Measurements from ENCODE around the gene RALGAPA1.

RALGAPA1 gene

GRCh38 chr14:35678403-35679028 is 130.6 kb downstream of the RALGAPA1 start:
- Histone ChIP-seq H3K27ac (ENCODE audit: low read depth, low read length) (no peak overlapping the region), H3K27me3 (ENCODE audit: insufficient read depth, low read length) (no peaks in the 10 kb centered on the region)

GRCh38 chr14:35669782-35670181 is 139.3 kb downstream of the RALGAPA1 start:
- Histone ChIP-seq H2AFZ (ENCODE audit: low read length, unreplicated experiment) (no peak overlapping the region), H3K27ac (ENCODE audit: low read depth, low read length) (peak overlapping the region; percentile 7; the same call in 1 of the 2 replicates), H3K27me3 (ENCODE audit: insufficient read depth, low read length) (no peaks in the 10 kb centered on the region), H3K79me2 (ENCODE audit: control insufficient read depth, insufficient read depth, low read length, unreplicated experiment) (no peaks in the 10 kb centered on the region), H3K4me1 (ENCODE audit: control insufficient read depth, insufficient read depth, low read length, unreplicated experiment) (peaks cover 20% of the 10 kb centered on the region), H3K4me3 (ENCODE audit: low read depth, low read length) (no peak overlapping the region), H3K36me3 (ENCODE audit: insufficient read depth, low read length) (no peaks in the 10 kb centered on the region; the same call in 1 of the 2 replicates)

More at GRCh38 chr14:35678403-35679028, 130.6 kb downstream of the RALGAPA1 start:
- H3K4me3 ChIP-seq (ENCODE audit: low read depth, low read length) = no peak overlapping the region
- H3K79me2 ChIP-seq (ENCODE audit: control insufficient read depth, insufficient read depth, low read length, unreplicated experiment) = no peaks in the 10 kb centered on the region
- H2AFZ ChIP-seq (ENCODE audit: low read length, unreplicated experiment) = no peak overlapping the region
- H3K36me3 ChIP-seq (ENCODE audit: insufficient read depth, low read length) = peaks cover 12% of the 10 kb centered on the region
- H3K4me1 ChIP-seq (ENCODE audit: control insufficient read depth, insufficient read depth, low read length, unreplicated experiment) = no peaks in the 10 kb centered on the region

- no peaks in the 10 kb centered on the region for H3K36me3 ChIP-seq (ENCODE audit: insufficient read depth, low read length)
- peaks cover 16% of the 10 kb centered on the region for H3K4me1 ChIP-seq (ENCODE audit: control insufficient read depth, insufficient read depth, low read length, unreplicated experiment)
- H3K4me3 ChIP-seq (ENCODE audit: low read depth, low read length) = no peak overlapping the region
- no peaks in the 10 kb centered on the region for H3K27me3 ChIP-seq (ENCODE audit: insufficient read depth, low read length)
- no peak overlapping the region for H2AFZ ChIP-seq (ENCODE audit: low read length, unreplicated experiment)
- no peaks in the 10 kb centered on the region for H3K79me2 ChIP-seq (ENCODE audit: control insufficient read depth, insufficient read depth, low read length, unreplicated experiment)
- no peak overlapping the region for H3K27ac ChIP-seq (ENCODE audit: low read depth, low read length)
Observed at GRCh38 chr14:35666429-35667043, 142.6 kb downstream of the RALGAPA1 start.

DNA sequence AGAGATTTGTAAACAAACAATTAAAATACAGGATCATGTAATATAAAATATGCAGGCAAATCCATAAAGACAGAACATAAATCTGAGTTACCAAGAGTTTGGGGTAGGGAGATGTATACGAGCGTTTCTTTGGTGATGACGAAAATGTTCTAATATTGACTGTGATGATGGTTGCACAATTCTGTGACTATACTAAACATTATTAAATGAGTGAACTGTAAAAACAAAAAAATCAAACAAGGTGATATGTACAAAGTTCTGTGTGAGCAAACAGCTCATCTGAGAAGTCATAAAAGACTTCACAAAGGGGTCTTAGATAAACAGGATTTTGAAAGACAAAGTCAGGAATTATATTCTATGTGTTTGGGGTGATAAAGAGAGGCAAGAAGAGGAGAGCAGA is 147.2 kb downstream of the RALGAPA1 start:
- no peak overlapping the region for H2AFZ ChIP-seq (ENCODE audit: low read length, unreplicated experiment)
- H3K27ac ChIP-seq (ENCODE audit: low read depth, low read length) = no peak overlapping the region
- H3K79me2 ChIP-seq (ENCODE audit: control insufficient read depth, insufficient read depth, low read length, unreplicated experiment) = no peaks in the 10 kb centered on the region
- H3K4me1 ChIP-seq (ENCODE audit: control insufficient read depth, insufficient read depth, low read length, unreplicated experiment) = no peaks in the 10 kb centered on the region
- H3K4me3 ChIP-seq (ENCODE audit: low read depth, low read length) = no peak overlapping the region
- H3K36me3 ChIP-seq (ENCODE audit: insufficient read depth, low read length) = peaks cover 3% of the 10 kb centered on the region; the same call in 1 of the 2 replicates
- H3K27me3 ChIP-seq (ENCODE audit: insufficient read depth, low read length) = no peaks in the 10 kb centered on the region

DNA sequence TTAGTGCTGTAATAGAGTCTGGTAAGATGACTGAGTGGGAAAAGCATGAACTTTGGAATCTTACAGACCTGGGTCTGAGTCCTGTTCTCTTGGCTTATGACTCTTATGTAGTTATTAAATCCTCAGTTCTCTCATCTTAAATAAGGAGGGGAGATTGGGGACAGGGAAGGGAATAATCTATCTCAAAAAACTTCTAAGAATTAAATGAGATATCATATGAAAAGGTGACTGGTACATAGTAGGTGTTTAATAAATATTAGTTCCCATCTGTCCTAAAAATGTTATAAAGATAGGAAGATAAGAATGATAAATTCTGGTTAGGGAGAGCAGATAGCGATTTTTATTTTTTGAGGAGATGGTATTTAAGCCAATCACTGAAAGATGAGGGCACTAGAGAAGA is 156.1 kb downstream of the RALGAPA1 start:
- no peaks in the 10 kb centered on the region for H3K4me1 ChIP-seq (ENCODE audit: control insufficient read depth, insufficient read depth, low read length, unreplicated experiment)
- no peaks in the 10 kb centered on the region for H3K36me3 ChIP-seq (ENCODE audit: insufficient read depth, low read length)
- H3K27me3 ChIP-seq (ENCODE audit: insufficient read depth, low read length) = no peaks in the 10 kb centered on the region
- H3K4me3 ChIP-seq (ENCODE audit: low read depth, low read length) = no peak overlapping the region
- H3K27ac ChIP-seq (ENCODE audit: low read depth, low read length) = no peak overlapping the region
- H3K79me2 ChIP-seq (ENCODE audit: control insufficient read depth, insufficient read depth, low read length, unreplicated experiment) = no peaks in the 10 kb centered on the region
- no peak overlapping the region for H2AFZ ChIP-seq (ENCODE audit: low read length, unreplicated experiment)

GRCh38 chr14:35643513-35643912 is 165.6 kb downstream of the RALGAPA1 start:
- Histone ChIP-seq H3K27ac (ENCODE audit: low read depth, low read length) (no peak overlapping the region), H3K36me3 (ENCODE audit: insufficient read depth, low read length) (0 out of 2 replicates have a peak, but pooled peaks cover 26% of the 10 kb centered on the region), H3K27me3 (ENCODE audit: insufficient read depth, low read length) (no peaks in the 10 kb centered on the region), H3K79me2 (ENCODE audit: control insufficient read depth, insufficient read depth, low read length, unreplicated experiment) (no peaks in the 10 kb centered on the region), H3K4me3 (ENCODE audit: low read depth, low read length) (no peak overlapping the region), H3K4me1 (ENCODE audit: control insufficient read depth, insufficient read depth, low read length, unreplicated experiment) (no peaks in the 10 kb centered on the region), H2AFZ (ENCODE audit: low read length, unreplicated experiment) (no peak overlapping the region)

DNA sequence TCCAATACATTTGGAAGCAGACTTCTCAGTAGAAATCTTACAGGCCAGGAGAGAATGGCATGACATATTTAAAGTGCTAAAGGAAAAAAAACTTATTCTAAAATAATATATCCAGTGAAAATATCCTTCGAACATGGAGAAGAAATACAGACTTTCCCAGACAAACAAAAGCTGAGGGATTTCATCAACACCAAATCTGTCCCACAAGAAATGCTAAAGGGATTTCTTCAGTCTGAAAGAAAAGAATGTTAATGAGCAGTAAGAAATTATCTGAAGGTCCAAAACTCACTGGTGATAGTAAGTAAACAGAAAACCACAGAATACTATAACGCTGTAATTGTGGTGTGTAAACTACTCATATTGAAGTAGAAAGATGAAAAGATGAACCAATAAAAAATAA is 171.2 kb downstream of the RALGAPA1 start:
- Histone ChIP-seq H3K36me3 (ENCODE audit: insufficient read depth, low read length) (peaks cover 21% of the 10 kb centered on the region), H3K27me3 (ENCODE audit: insufficient read depth, low read length) (no peaks in the 10 kb centered on the region), H3K4me1 (ENCODE audit: control insufficient read depth, insufficient read depth, low read length, unreplicated experiment) (no peaks in the 10 kb centered on the region), H2AFZ (ENCODE audit: low read length, unreplicated experiment) (no peak overlapping the region), H3K79me2 (ENCODE audit: control insufficient read depth, insufficient read depth, low read length, unreplicated experiment) (no peaks in the 10 kb centered on the region), H3K4me3 (ENCODE audit: low read depth, low read length) (no peak overlapping the region), H3K27ac (ENCODE audit: low read depth, low read length) (no peak overlapping the region)

DNA sequence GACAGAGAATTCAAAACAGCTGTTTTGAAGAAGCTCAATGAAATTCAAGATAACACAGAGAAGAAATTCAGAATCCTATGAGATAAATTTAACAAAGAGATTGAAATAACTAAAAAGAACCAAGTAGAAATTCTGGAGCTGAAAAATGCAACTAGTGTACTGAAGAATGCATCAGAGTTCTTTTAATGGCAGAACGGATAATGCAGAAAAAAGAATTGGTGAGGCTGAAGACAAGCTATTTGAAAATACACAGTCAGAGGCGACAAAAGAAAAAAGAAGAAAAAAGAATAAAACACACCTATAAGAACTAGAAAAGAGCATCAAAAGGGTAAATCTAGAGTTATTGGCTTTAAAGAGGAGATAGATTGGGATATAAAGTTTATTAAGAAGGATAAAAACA is 171.8 kb downstream of the RALGAPA1 start:
- Histone ChIP-seq H2AFZ (ENCODE audit: low read length, unreplicated experiment) (no peak overlapping the region), H3K4me3 (ENCODE audit: low read depth, low read length) (no peak overlapping the region), H3K27me3 (ENCODE audit: insufficient read depth, low read length) (no peaks in the 10 kb centered on the region), H3K4me1 (ENCODE audit: control insufficient read depth, insufficient read depth, low read length, unreplicated experiment) (no peaks in the 10 kb centered on the region), H3K36me3 (ENCODE audit: insufficient read depth, low read length) (peaks cover 15% of the 10 kb centered on the region), H3K27ac (ENCODE audit: low read depth, low read length) (no peak overlapping the region), H3K79me2 (ENCODE audit: control insufficient read depth, insufficient read depth, low read length, unreplicated experiment) (no peaks in the 10 kb centered on the region)

DNA sequence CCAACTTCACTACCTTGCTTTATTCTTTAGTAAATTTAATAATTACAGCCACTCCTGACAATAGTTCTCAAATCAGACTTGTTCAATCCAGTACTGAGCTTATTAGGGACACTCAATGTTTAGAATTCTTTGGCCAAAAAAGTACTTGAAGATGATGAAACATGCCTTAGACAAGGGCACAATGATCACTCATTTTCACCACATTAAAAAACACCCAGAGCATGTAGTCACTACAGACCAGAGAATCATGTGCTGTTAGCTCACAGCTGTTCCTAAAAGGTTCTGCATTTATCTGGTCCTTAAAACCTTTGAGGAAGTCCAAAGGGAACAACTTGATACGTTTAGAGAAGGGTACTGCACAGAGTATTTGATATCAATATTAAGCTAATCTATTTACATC is 176.4 kb downstream of the RALGAPA1 start:
- Histone ChIP-seq H3K36me3 (ENCODE audit: insufficient read depth, low read length) (peaks cover 3% of the 10 kb centered on the region), H3K27ac (ENCODE audit: low read depth, low read length) (no peak overlapping the region), H3K27me3 (ENCODE audit: insufficient read depth, low read length) (no peaks in the 10 kb centered on the region), H3K4me1 (ENCODE audit: control insufficient read depth, insufficient read depth, low read length, unreplicated experiment) (no peaks in the 10 kb centered on the region), H3K4me3 (ENCODE audit: low read depth, low read length) (no peak overlapping the region), H2AFZ (ENCODE audit: low read length, unreplicated experiment) (no peak overlapping the region), H3K79me2 (ENCODE audit: control insufficient read depth, insufficient read depth, low read length, unreplicated experiment) (no peaks in the 10 kb centered on the region)

DNA sequence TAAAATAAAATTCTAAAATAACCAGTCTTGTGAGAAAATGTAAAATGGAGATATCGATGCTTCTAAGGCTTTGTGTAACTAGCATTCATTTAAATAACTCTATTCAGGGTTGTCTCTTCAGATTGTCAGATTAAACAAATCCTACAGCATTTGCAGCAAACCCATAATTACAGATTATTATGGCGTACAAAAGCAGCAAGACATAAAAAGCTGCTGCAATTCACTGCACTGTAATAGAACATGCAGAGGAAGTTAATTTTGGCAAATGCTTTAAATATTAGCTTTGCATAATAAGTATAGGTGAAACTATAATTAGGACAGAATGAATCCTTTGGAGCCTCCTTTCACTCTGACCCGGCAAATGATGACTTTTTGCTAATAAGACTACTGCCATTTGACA is 176.8 kb downstream of the RALGAPA1 start:
- Histone ChIP-seq H3K79me2 (ENCODE audit: control insufficient read depth, insufficient read depth, low read length, unreplicated experiment) (no peaks in the 10 kb centered on the region), H2AFZ (ENCODE audit: low read length, unreplicated experiment) (no peak overlapping the region), H3K4me3 (ENCODE audit: low read depth, low read length) (no peak overlapping the region), H3K4me1 (ENCODE audit: control insufficient read depth, insufficient read depth, low read length, unreplicated experiment) (no peaks in the 10 kb centered on the region), H3K36me3 (ENCODE audit: insufficient read depth, low read length) (peaks cover 3% of the 10 kb centered on the region), H3K27me3 (ENCODE audit: insufficient read depth, low read length) (no peaks in the 10 kb centered on the region), H3K27ac (ENCODE audit: low read depth, low read length) (no peak overlapping the region)

Data from ACC112 (cell line).